Subcutaneous adipose tissue (tissue), 4 donors: ENCODE data around the gene SHB. TPM values are rescaled to one million over a fixed set of nuclear protein-coding genes. Genes with fewer than 3 reads are reported as not detected.

Source experiments
- CTCF ChIP-seq: fragments of 450-650 bp; IDR thresholded peaks from one replicate; pipeline ENCODE4 v1.5.1; 2016; ENCODE audit warnings: low read depth, mild to moderate bottlenecking, control low read depth, antibody characterized with exemption, moderate library complexity
- total RNA-seq, 4 donors: library from RNA; depleted of rRNA; stranded (reverse); fragments of >200 nt; gene quantifications; one replicate each; pipeline ENCODE4 v1.1.0, GENCODE V29; 2016

The SHB gene
- total RNA-seq, 4 donors from 2014 or later: 2.6 to 5.7 (median 4.7) TPM

GRCh38 chr9:38020151-38021076 is 48.6 kb downstream of the SHB start:
- no peak for TF ChIP-seq CTCF

GRCh38 chr9:38019731-38020130 is 49.3 kb downstream of the SHB start:
- no peak for TF ChIP-seq CTCF

GRCh38 chr9:38018958-38019602 is 49.9 kb downstream of the SHB start:
- no peak for TF ChIP-seq CTCF

- TF ChIP-seq CTCF: no peak
Measured at GRCh38 chr9:38018241-38018957, 50.6 kb downstream of the SHB start.

- no peak for TF ChIP-seq CTCF
Measured at GRCh38 chr9:38017885-38018186, 51.2 kb downstream of the SHB start.

GRCh38 chr9:38017149-38017884 is 51.7 kb downstream of the SHB start:
- TF ChIP-seq CTCF: no peak
